ENCODE measurements around the gene EIF1B.

- TF ChIP-seq BHLHE40 (IDR thresholded peaks at IDR 0.05; ENCODE audit: borderline replicate concordance) = no peak
- TF ChIP-seq HDGF (IDR thresholded peaks at IDR 0.05; ENCODE audit: borderline replicate concordance) = no peak
- no peak for TF ChIP-seq FOXM1 (IDR thresholded peaks at IDR 0.05; ENCODE audit: borderline replicate concordance)
- no peak for TF ChIP-seq TARDBP (IDR thresholded peaks at IDR 0.05)
- TF ChIP-seq ELF4 (IDR thresholded peaks at IDR 0.05) = no peak
- TF ChIP-seq SP1 (IDR thresholded peaks at IDR 0.05) = no peak
- no peak for TF ChIP-seq CTBP1 (IDR thresholded peaks at IDR 0.05; ENCODE audit: borderline replicate concordance)
- TF ChIP-seq FOXK2 (IDR thresholded peaks at IDR 0.05) = no peak
- no peak for TF ChIP-seq LEF1 (IDR thresholded peaks at IDR 0.05; ENCODE audit: borderline replicate concordance)
- TF ChIP-seq L3MBTL2 (conservative IDR thresholded peaks at IDR 0.05) = no peak
- TF ChIP-seq NFRKB (IDR thresholded peaks at IDR 0.05) = no peak
Observed at GRCh38 chr3:40355410-40355809, 45.9 kb downstream of the EIF1B start.
